Upper lobe of left lung (tissue), 6 donors: Measurements from ENCODE around the gene CAV3. TPM values are rescaled to one million over a fixed set of nuclear protein-coding genes. Genes with fewer than 3 reads are reported as not detected.

ENCODE experiments used
- ATAC-seq, 2 donors: fragments of 200-7000 bp; cut with Tn5 transposase; one replicate each; pipeline ENCODE4 v1.9.1; 2022; ENCODE audit warnings: mild to moderate bottlenecking in 2 of 2, moderate library complexity in 2 of 2; ENCODE audit not compliant: low FRiP score in 2 of 2
- DNase-seq, 2 donors: peaks; one replicate each; pipeline ENCODE4 v3.0.0-alpha.2; 2019 to 2020
- H3K27ac ChIP-seq, 4 donors: fragments of 200-600 bp; sonication (generic); one replicate each; pipeline ENCODE4 v1.5.1; 2016 to 2019
- H3K27me3 ChIP-seq, 4 donors: fragments of 200-600 bp; sonication (generic); one replicate each; pipeline ENCODE4 v1.5.1; 2017 to 2019
- H3K36me3 ChIP-seq, 4 donors: fragments of 200-600 bp; sonication (generic); one replicate each; pipeline ENCODE4 v1.5.1; 2016 to 2019
- H3K4me1 ChIP-seq, 4 donors: fragments of 200-600 bp; sonication (generic); one replicate each; pipeline ENCODE4 v1.5.1; 2018 to 2019
- H3K4me3 ChIP-seq, 4 donors: fragments of 200-600 bp; sonication (generic); one replicate each; pipeline ENCODE4 v1.5.1; 2017 to 2019; ENCODE audit warnings: mild to moderate bottlenecking in 2 of 4, moderate library complexity in 1 of 4
- H3K9me3 ChIP-seq, 4 donors: fragments of 200-600 bp; sonication (generic); one replicate each; pipeline ENCODE4 v1.5.1; 2018 to 2019
- EP300 ChIP-seq, 4 donors: sonication (generic); formaldehyde crosslinking; IDR thresholded peaks; one replicate each; pipeline ENCODE4 v1.5.1; 2017; ENCODE audit warnings: antibody characterized with exemption in 4 of 4, control low read depth in 2 of 4
- POLR2A ChIP-seq, 4 donors: fragments of 450-650 bp; IDR thresholded peaks; one replicate each; pipeline ENCODE4 v1.5.1; 2016 to 2017; ENCODE audit warnings: antibody characterized with exemption in 4 of 4, mild to moderate bottlenecking in 2 of 4
- POLR2AphosphoS5 ChIP-seq, 2 donors: sonication (generic); formaldehyde crosslinking; IDR thresholded peaks; one replicate each; pipeline ENCODE4 v1.5.1; 2017; ENCODE audit warnings: antibody characterized with exemption in 2 of 2
- WGBS, 2 donors: methylation state at CpG; one replicate each; pipeline ENCODE4 v1.1.5; 2017 to 2018; 5-methylcytosine and 5-hydroxymethylcytosine counted together
- total RNA-seq, 6 donors: library from RNA; depleted of rRNA in 4 of 6; stranded (reverse); fragments of >200 nt in 4 of 6; gene quantifications; one replicate each; pipeline versions ENCODE4 v1.1.0 to v1.2.1, GENCODE V29; 2016 to 2021
- TF ChIP-seq, protein P1 (sequence below), 6 experiments: fragments of 450-650 bp in 4 of 6; fragments of 200-600 bp in 2 of 6; sonication (generic) in 2 of 6; IDR thresholded peaks; one replicate each; pipeline ENCODE4 v1.5.1; 2016 to 2019; ENCODE audit warnings: antibody characterized with exemption in 6 of 6
- donor health status: DM: no; HTN: no; CAD: no; lungs with moderate emphysema.
- donor health status: DM: no; HTN: yes; CAD: no; lungs with severe emphysema.

The CAV3 gene
- total RNA-seq, 6 donors from 2014 or later = 0.17 to 1.1 (median 0.73) TPM; not detected in 2

DNA sequence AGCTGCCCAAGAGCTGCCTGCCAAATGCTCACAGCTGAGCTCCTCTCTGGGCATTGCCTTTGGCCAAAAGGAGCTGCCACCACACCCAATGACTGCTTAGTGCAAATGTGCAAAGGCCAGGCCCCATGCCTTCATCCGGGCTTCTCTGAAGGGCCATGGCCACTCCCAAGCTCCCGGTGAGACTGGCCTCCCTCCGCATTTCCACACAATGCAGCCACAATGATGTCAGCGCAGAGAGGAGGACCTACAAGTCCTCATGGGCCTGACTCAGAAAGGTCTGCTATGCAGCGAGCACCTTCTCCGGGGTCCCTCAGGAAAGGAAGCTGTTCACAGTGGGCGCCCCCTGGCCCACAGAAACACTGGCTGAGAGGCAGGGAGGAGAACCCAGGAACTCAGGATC lies 23.1 kb downstream of the CAV3 start:
- no peak overlapping the region for H3K27ac ChIP-seq
- no peaks in the 10 kb centered on the region for H3K4me1 ChIP-seq
- TF ChIP-seq EP300 (IDR thresholded peaks at IDR 0.05) = no peak
- no peak for TF ChIP-seq POLR2A (IDR thresholded peaks at IDR 0.05)
- TF ChIP-seq POLR2AphosphoS5 (IDR thresholded peaks at IDR 0.05) = no peak
- TF ChIP-seq, protein P1, sequence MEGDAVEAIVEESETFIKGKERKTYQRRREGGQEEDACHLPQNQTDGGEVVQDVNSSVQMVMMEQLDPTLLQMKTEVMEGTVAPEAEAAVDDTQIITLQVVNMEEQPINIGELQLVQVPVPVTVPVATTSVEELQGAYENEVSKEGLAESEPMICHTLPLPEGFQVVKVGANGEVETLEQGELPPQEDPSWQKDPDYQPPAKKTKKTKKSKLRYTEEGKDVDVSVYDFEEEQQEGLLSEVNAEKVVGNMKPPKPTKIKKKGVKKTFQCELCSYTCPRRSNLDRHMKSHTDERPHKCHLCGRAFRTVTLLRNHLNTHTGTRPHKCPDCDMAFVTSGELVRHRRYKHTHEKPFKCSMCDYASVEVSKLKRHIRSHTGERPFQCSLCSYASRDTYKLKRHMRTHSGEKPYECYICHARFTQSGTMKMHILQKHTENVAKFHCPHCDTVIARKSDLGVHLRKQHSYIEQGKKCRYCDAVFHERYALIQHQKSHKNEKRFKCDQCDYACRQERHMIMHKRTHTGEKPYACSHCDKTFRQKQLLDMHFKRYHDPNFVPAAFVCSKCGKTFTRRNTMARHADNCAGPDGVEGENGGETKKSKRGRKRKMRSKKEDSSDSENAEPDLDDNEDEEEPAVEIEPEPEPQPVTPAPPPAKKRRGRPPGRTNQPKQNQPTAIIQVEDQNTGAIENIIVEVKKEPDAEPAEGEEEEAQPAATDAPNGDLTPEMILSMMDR (IDR thresholded peaks at IDR 0.05) = no peak
- DNase-seq (peak in 1 of 2 donors; percentile 19), ATAC-seq (no peak)
- no peak overlapping the region for H3K4me3 ChIP-seq
- no peaks in the 10 kb centered on the region for H3K36me3 ChIP-seq
- H3K9me3 ChIP-seq = no peaks in the 10 kb centered on the region
- 70 to 82% methylated on average over 4 to 7 of the region's 7 CpGs for WGBS, 2 donors
- H3K27me3 ChIP-seq = no peaks in the 10 kb centered on the region

DNA sequence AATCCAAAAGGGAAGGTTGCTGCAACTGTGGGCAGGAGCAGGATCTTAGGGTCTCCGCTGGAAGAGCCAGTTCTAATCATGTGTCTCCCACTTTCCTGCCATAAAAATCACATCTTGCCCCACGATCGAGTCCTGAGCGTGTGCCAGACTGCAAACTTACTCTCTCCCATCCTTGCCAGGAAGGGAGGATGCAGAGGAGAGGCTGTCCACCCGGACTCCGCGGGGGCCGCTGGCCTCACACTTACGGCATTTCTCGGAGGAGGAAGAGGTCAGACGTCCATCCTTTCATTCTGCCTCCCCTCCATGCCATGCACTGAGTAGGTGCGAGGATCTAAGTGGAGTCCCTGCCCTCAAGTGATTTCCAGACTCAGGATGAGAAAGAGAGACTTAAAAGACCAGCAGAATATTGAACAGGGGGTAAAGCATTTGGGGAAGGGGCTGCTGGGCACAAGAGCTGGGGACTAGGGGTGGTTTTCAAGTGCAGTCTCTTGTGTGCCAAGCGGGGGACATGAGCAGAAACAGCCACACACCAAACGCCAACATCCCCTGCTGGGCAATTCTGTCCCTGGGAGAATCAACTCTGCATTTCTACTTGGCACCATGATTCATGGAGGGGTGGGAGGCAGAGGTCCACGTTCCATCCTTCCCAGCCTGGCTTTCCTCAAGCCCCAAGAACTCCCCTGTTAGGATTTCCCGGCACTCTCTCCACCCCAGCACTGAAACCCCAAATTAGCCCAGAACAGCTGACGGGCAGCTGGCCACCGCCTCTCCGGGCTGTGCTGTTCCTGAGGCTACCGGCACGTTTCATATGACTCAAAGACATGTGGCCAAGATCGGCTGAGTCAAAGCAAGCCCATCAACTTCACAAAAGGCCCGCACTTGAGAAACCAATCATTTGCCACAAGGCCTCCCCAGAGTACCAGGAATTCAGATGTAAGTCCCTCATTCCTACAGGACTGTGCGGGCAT lies 24.2 kb downstream of the CAV3 start:
- TF ChIP-seq, protein P1 (IDR thresholded peaks at IDR 0.05) = no peak
- TF ChIP-seq POLR2A (IDR thresholded peaks at IDR 0.05) (no peak), POLR2AphosphoS5 (IDR thresholded peaks at IDR 0.05) (no peak), EP300 (IDR thresholded peaks at IDR 0.05) (no peak)
- H3K9me3 ChIP-seq = no peaks in the 10 kb centered on the region
- H3K27me3 ChIP-seq = no peaks in the 10 kb centered on the region
- peak in 1 of 2 donors; percentile 6 for ATAC-seq
- DNase-seq = peak in 1 of 2 donors; percentile 59
- no peak overlapping the region for H3K4me3 ChIP-seq
- 84% methylated on average over 18 to 24 of the region's 24 CpGs for WGBS, 2 donors
- H3K27ac ChIP-seq = no peak overlapping the region
- H3K36me3 ChIP-seq = no peaks in the 10 kb centered on the region
- H3K4me1 ChIP-seq = no peaks in the 10 kb centered on the region

DNA sequence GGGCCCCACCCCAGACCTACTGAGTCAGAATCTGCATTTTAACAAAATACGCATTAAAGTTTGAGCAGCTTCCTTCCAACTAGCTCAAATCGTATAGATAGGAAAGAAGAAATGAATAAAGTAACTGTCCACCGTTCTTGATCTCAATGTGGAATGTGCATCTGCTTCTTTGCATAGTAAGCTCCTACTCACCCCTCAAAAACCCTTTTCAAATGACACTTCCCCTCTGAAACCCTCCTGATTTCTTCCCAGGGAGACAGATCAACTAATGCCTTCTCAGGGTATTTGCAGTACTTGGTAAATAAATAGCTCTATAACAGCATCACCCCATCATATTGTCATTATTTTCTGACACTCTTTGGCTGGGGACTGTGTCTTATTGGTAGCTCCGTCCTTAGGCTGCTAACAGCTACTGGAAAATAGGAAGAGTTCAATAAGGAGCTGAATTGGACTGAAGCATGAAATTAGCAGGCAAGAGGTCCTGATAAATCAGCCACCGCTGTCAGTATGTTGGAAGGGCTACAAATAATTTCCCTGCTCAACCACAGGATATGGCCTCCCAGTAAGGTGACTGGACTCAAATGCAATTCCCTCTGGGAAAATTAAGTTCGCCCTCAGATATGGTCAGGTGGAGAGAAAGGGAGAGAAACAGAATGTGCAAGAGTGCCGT lies 25.6 kb downstream of the CAV3 start:
- ATAC-seq (no peak), DNase-seq (no peak)
- Histone ChIP-seq H3K9me3 (no peaks in the 10 kb centered on the region), H3K27me3 (no peaks in the 10 kb centered on the region), H3K4me3 (no peak overlapping the region), H3K36me3 (no peaks in the 10 kb centered on the region), H3K27ac (no peak overlapping the region), H3K4me1 (no peaks in the 10 kb centered on the region)
- TF ChIP-seq EP300 (IDR thresholded peaks at IDR 0.05) = no peak
- no peak for TF ChIP-seq POLR2A (IDR thresholded peaks at IDR 0.05)
- TF ChIP-seq, protein P1 (IDR thresholded peaks at IDR 0.05) = no peak
- no peak for TF ChIP-seq POLR2AphosphoS5 (IDR thresholded peaks at IDR 0.05)
- WGBS, 2 donors = 90 to 92% methylated on average over 7 of the region's 7 CpGs

DNA sequence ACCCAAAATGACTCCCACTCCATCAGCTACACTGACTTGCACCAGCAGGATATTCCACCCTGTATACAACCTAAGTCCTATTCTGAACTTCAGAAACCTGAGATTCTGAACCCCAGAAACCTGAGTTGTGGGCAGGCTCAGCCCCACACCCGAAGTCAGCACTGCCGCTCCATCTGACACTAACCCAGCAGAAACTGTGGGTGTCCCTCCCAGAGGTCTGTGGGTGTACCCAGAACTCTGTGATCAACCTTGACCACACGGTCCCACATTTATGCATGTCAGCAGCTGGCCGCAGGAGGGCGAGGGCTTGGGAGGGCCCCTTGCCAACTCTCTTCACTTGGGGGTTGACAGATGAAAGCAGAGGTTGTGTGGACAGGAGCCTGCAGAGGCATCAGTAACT lies 26.5 kb downstream of the CAV3 start:
- ATAC-seq = peak in 1 of 2 donors; percentile 16

More for the DNA sequence above, 26.5 kb downstream of the CAV3 start:
- no peaks in the 10 kb centered on the region for H3K9me3 ChIP-seq
- TF ChIP-seq POLR2A (IDR thresholded peaks at IDR 0.05) = no peak
- no peak for TF ChIP-seq EP300 (IDR thresholded peaks at IDR 0.05)
- TF ChIP-seq, protein P1 (IDR thresholded peaks at IDR 0.05) = no peak
- TF ChIP-seq POLR2AphosphoS5 (IDR thresholded peaks at IDR 0.05) = no peak
- 83 to 93% methylated on average over 3 to 5 of the region's 5 CpGs for WGBS, 2 donors
- no peaks in the 10 kb centered on the region for H3K27me3 ChIP-seq
- H3K36me3 ChIP-seq = no peaks in the 10 kb centered on the region
- H3K4me3 ChIP-seq = no peak overlapping the region
- no peaks in the 10 kb centered on the region for H3K4me1 ChIP-seq
- DNase-seq = no peak
- no peak overlapping the region for H3K27ac ChIP-seq
